ENCODE data around the gene HEPACAM. TPM values are rescaled to one million over a fixed set of nuclear protein-coding genes. Genes with fewer than 3 reads are reported as not detected.

HEPACAM gene
- total and polyA plus RNA-seq, 2 donors (not counting 3 experiments of a cell fraction or from before 2014, with no cell fraction given): not detected

- TF ChIP-seq EZH2 (IDR thresholded peaks at IDR 0.05; ENCODE audit: borderline replicate concordance, low read depth, low read length, severe bottlenecking) (no peak), GATA2 (IDR thresholded peaks at IDR 0.05; ENCODE audit: insufficient read depth, insufficient read length, low read depth, low read length) (no peak), JUN (IDR thresholded peaks at IDR 0.05; ENCODE audit: borderline replicate concordance, insufficient read depth, insufficient read length, low read depth) (no peak), MYC (IDR thresholded peaks at IDR 0.05; ENCODE audit: low read depth, low read length) (no peak), MAX (IDR thresholded peaks at IDR 0.05; ENCODE audit: insufficient read depth, insufficient read length) (no peak), FOS (IDR thresholded peaks at IDR 0.05; ENCODE audit: borderline replicate concordance, insufficient read depth, low read length) (no peak), POLR2AphosphoS5 (IDR thresholded peaks at IDR 0.05; ENCODE audit: insufficient read depth, low read depth, low read length) (no peak), CTCF (IDR thresholded peaks at IDR 0.05; ENCODE audit: extremely low read depth in 1 of 2, insufficient read depth in 1 of 2, low read depth in 1 of 2, low read length in 2 of 2) (no peak), POLR2A (IDR thresholded peaks at IDR 0.05; ENCODE audit: low read depth, low read length) (no peak)
- Histone ChIP-seq H3K27ac (ENCODE audit: insufficient read depth, low read depth, low read length) (no peak overlapping the region), H3K79me2 (ENCODE audit: control insufficient read depth, insufficient read depth, low read length) (no peaks in the 10 kb centered on the region), H3K4me2 (ENCODE audit: insufficient read depth, low read length) (no peak overlapping the region), H4K20me1 (replicated peaks; ENCODE audit: control insufficient read depth, extremely low read depth, insufficient read depth, low read length) (no peaks in the 10 kb centered on the region), H3K4me1 (ENCODE audit: control insufficient read depth, extremely low read depth, insufficient read depth, low read length) (peaks cover 6% of the 10 kb centered on the region), H3K9ac (replicated peaks; ENCODE audit: extremely low read depth, insufficient read depth, low read length) (no peak overlapping the region), H3K27me3 (ENCODE audit: control insufficient read depth in 2 of 2, insufficient read depth in 2 of 2, low read length in 2 of 2) (peaks cover 0 to 3% of the 10 kb centered on the region in 2 experiments), H3K9me3 (replicated peaks; ENCODE audit: control insufficient read depth, insufficient read depth, low read length) (no peaks in the 10 kb centered on the region), H3K9me1 (replicated peaks; ENCODE audit: control insufficient read depth, extremely low read depth, insufficient read depth, low read length) (no peaks in the 10 kb centered on the region), H3K4me3 (replicated peaks in 1 of 3; ENCODE audit: insufficient read depth in 1 of 3, low read depth in 1 of 3, low read length in 3 of 3) (no peak overlapping the region), H3K36me3 (ENCODE audit: control insufficient read depth in 2 of 2, extremely low read depth in 1 of 2, insufficient read depth in 2 of 2, low read length in 2 of 2) (no peaks in the 10 kb centered on the region), H2AFZ (ENCODE audit: low read depth, low read length) (no peak overlapping the region)
- FAIRE-seq (no peak), DNase-seq (ENCODE audit: low read depth, low spot score) (no peak)
- intact Hi-C loops (cut with micrococcal nuclease) (no loop called here), dilution Hi-C loops (cut with MboI; ENCODE audit: extremely low pct_ligation_motif_present, low sequenced_read_pairs) (no loop called here)
- ChIA-PET CTCF (interaction anchor here (0.6 to 1.5 kb wide), 3 partner anchors 16 to 515 kb away, joined by 3 to 4 read pairs (median 3); partner anchors contain the start of gene CCDC15), POLR2A (no interaction called here)
- no TSS peak for BruUV-seq (replicated peaks)
These were observed 2.4 kb upstream of the HEPACAM start for GRCh38 chr11:124938206-124938765.

Data from endothelial cell of umbilical vein (primary cell).